ENCODE measurements around the gene SMG7. TPM values are rescaled to one million over a fixed set of nuclear protein-coding genes. Genes with fewer than 3 reads are reported as not detected.

The SMG7 gene
- total RNA-seq, 1 experiment from 2014 or later: 65.2 TPM

- ChIA-PET POLR2A (no interaction called here), CTCF (no interaction called here)
- in situ Hi-C loops (cut with HindIII; ENCODE audit: low pct_unique_long_range_greater_than_20kb, low sequenced_read_pairs) (no loop called here), intact Hi-C loops (cut with micrococcal nuclease; ENCODE audit: unreplicated experiment) (no loop called here)
- ATAC-seq (no peak), DNase-seq (ENCODE audit: low read depth, low spot score) (no peak)
- TF ChIP-seq POLR2AphosphoS5 (IDR thresholded peaks at IDR 0.05; ENCODE audit: low read depth, low read length): no peak
- TF ChIP-seq REST (IDR thresholded peaks at IDR 0.05; ENCODE audit: insufficient read depth in 1 of 2, low read depth in 2 of 2, low read length in 1 of 2): no peak
- no peak for TF ChIP-seq CTCF (IDR thresholded peaks at IDR 0.05)
- no peak for TF ChIP-seq TCF7L2 (IDR thresholded peaks at IDR 0.05; ENCODE audit: low read depth, low read length)
- no peak for TF ChIP-seq SIN3A (IDR thresholded peaks at IDR 0.05; ENCODE audit: borderline replicate concordance, insufficient read depth, low read depth, low read length)
- Histone ChIP-seq H3K4me3 (ENCODE audit: low read depth in 2 of 2, low read length in 2 of 2) (no peak overlapping the region), H3K36me3 (ENCODE audit: control insufficient read depth, insufficient read depth, low read length) (no peaks in the 10 kb centered on the region), H3K27ac (ENCODE audit: low read length) (no peak overlapping the region), H3K4me1 (ENCODE audit: control insufficient read depth, insufficient read depth, low read length) (no peaks in the 10 kb centered on the region), H3K9me3 (ENCODE audit: control insufficient read depth, insufficient read depth, low read depth, low read length) (no peaks in the 10 kb centered on the region), H3K27me3 (ENCODE audit: control insufficient read depth, insufficient read depth, low read length) (0 out of 2 replicates have a peak, but pooled peaks cover 4% of the 10 kb centered on the region)
- no TSS peak for BruUV-seq (replicated peaks)
Measured at GRCh38 chr1:183435497-183435896, 36.8 kb upstream of the SMG7 start.

GRCh38 chr1:183438060-183438459 lies 34.2 kb upstream of the SMG7 start:
- Histone ChIP-seq H3K27me3 (ENCODE audit: control insufficient read depth, insufficient read depth, low read length) (peaks cover 6% of the 10 kb centered on the region; the same call in 1 of the 2 replicates), H3K36me3 (ENCODE audit: control insufficient read depth, insufficient read depth, low read length) (no peaks in the 10 kb centered on the region), H3K4me1 (ENCODE audit: control insufficient read depth, insufficient read depth, low read length) (no peaks in the 10 kb centered on the region), H3K9me3 (ENCODE audit: control insufficient read depth, insufficient read depth, low read depth, low read length) (no peaks in the 10 kb centered on the region), H3K4me3 (ENCODE audit: low read depth in 2 of 2, low read length in 2 of 2) (no peak overlapping the region), H3K27ac (ENCODE audit: low read length) (no peak overlapping the region)
- intact Hi-C loops (cut with micrococcal nuclease; ENCODE audit: unreplicated experiment) (no loop called here), in situ Hi-C loops (cut with HindIII; ENCODE audit: low pct_unique_long_range_greater_than_20kb, low sequenced_read_pairs) (no loop called here)
- no peak for ATAC-seq
- ChIA-PET CTCF (no interaction called here), POLR2A (no interaction called here)
- TF ChIP-seq SIN3A (IDR thresholded peaks at IDR 0.05; ENCODE audit: borderline replicate concordance, insufficient read depth, low read depth, low read length) (no peak), TCF7L2 (IDR thresholded peaks at IDR 0.05; ENCODE audit: low read depth, low read length) (no peak), POLR2AphosphoS5 (IDR thresholded peaks at IDR 0.05; ENCODE audit: low read depth, low read length) (no peak), CTCF (IDR thresholded peaks at IDR 0.05) (no peak), REST (IDR thresholded peaks at IDR 0.05; ENCODE audit: insufficient read depth in 1 of 2, low read depth in 2 of 2, low read length in 1 of 2) (no peak)
- no TSS peak for BruUV-seq (replicated peaks)
- DNase-seq (ENCODE audit: low read depth, low spot score): no peak
